Measurements from ENCODE around the gene ANO10. TPM values are rescaled to one million over a fixed set of nuclear protein-coding genes. Genes with fewer than 3 reads are reported as not detected.
"Not testable (repeated sequence)": the region's sequence is repeated elsewhere in the genome, so short reads cannot be mapped to it uniquely, and the experiment has no call there.

Gene ANO10
- total and polyA plus RNA-seq, 7 experiments from 2014 or later = 6.1 to 13.6 (median 9.3) TPM

- H3K27me3 ChIP-seq (ENCODE audit: control insufficient read depth in 2 of 2, insufficient read depth in 2 of 2, low read length in 2 of 2); H3K27ac ChIP-seq (ENCODE audit: low read depth, low read length); H3K9me3 ChIP-seq (ENCODE audit: control insufficient read depth in 2 of 3, low read length in 3 of 3); H3K36me3 ChIP-seq (ENCODE audit: control insufficient read depth in 2 of 3, insufficient read depth in 3 of 3, low read length in 3 of 3); H3K27me3 Mint-ChIP-seq; ATAC-seq; H3K4me3 Mint-ChIP-seq; H3K4me3 ChIP-seq (ENCODE audit: low read length); H3K4me1 Mint-ChIP-seq; DNase-seq; H3K9me3 Mint-ChIP-seq; H3K4me1 ChIP-seq (ENCODE audit: control insufficient read depth in 2 of 2, insufficient read depth in 2 of 2, low read length in 2 of 2); H3K27ac Mint-ChIP-seq; intact Hi-C loops (cut with micrococcal nuclease); POLR2A ChIA-PET; CTCF ChIA-PET: not testable (repeated sequence)
- H3K36me3 Mint-ChIP-seq = peaks cover under 1 to 28% (median 3%) of the 10 kb centered on the region in 5 donors
These were observed 56.0 kb downstream of the ANO10 start for GRCh38 chr3:43565661-43566341.

- Mint-ChIP-seq H3K4me1 (no peaks in the 10 kb centered on the region), H3K36me3 (peaks cover 2 to 41% (median 16%) of the 10 kb centered on the region in 5 donors), H3K27ac (no peak overlapping the region), H3K4me3 (no peak overlapping the region), H3K27me3 (no peaks in the 10 kb centered on the region), H3K9me3 (peaks cover 0 to 1% (median 0%) of the 10 kb centered on the region in 11 donors)
- Histone ChIP-seq H3K27ac (ENCODE audit: low read depth, low read length) (no peak overlapping the region), H3K9me3 (ENCODE audit: control insufficient read depth in 2 of 3, low read length in 3 of 3) (no peaks in the 10 kb centered on the region), H3K4me3 (ENCODE audit: low read length) (no peak overlapping the region), H3K4me1 (ENCODE audit: control insufficient read depth in 2 of 2, insufficient read depth in 2 of 2, low read length in 2 of 2) (no peaks in the 10 kb centered on the region), H3K36me3 (ENCODE audit: control insufficient read depth in 2 of 3, insufficient read depth in 3 of 3, low read length in 3 of 3) (no peaks in the 10 kb centered on the region), H3K27me3 (ENCODE audit: control insufficient read depth in 2 of 2, insufficient read depth in 2 of 2, low read length in 2 of 2) (no peaks in the 10 kb centered on the region)
- DNase-seq (no peak), ATAC-seq (no peak)
- intact Hi-C loops (cut with micrococcal nuclease) = no loop called here
- CTCF ChIA-PET = interaction anchor here (0.7 kb wide), 2 partner anchors 9 to 599 kb away, joined by 3 read pairs; no protein-coding TSS in a partner anchor
- POLR2A ChIA-PET = no interaction called here
These were observed 61.9 kb downstream of the ANO10 start for GRCh38 chr3:43559961-43560360.

DNA sequence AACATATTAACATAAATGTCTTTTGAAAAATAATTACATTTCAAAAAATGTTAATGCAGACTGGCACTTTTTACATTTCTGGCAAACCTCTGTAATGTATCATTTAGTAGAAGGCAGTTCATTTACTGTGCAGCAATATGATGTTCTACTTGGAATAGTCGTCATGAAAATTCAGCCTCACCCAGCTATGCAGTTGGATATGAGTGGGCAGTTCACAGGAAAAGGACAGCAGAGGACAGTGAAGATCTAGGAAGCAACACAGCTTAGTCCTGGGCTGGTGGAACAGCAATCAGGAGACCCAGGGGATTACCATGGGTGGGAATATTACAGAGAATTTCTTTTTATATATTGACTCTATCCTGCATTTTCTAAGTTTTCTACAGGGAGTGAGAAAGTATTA, 63.6 kb downstream of the ANO10 start:
- H3K36me3 Mint-ChIP-seq = peaks cover 4 to 40% (median 22%) of the 10 kb centered on the region in 5 donors
- no peaks in the 10 kb centered on the region for H3K27me3 Mint-ChIP-seq
- no peaks in the 10 kb centered on the region for H3K4me1 ChIP-seq (ENCODE audit: control insufficient read depth in 2 of 2, insufficient read depth in 2 of 2, low read length in 2 of 2)
- no peak for ATAC-seq
- intact Hi-C loops (cut with micrococcal nuclease) = no loop called here
- no peak overlapping the region for H3K27ac Mint-ChIP-seq
- CTCF ChIA-PET = no interaction called here
- H3K4me3 Mint-ChIP-seq = no peak overlapping the region
- H3K9me3 Mint-ChIP-seq = peaks cover 0 to 5% (median 0%) of the 10 kb centered on the region in 11 donors
- no peaks in the 10 kb centered on the region for H3K9me3 ChIP-seq (ENCODE audit: control insufficient read depth in 2 of 3, low read length in 3 of 3)
- H3K4me1 Mint-ChIP-seq = no peaks in the 10 kb centered on the region
- POLR2A ChIA-PET = no interaction called here
- no peak overlapping the region for H3K27ac ChIP-seq (ENCODE audit: low read depth, low read length)
- H3K4me3 ChIP-seq (ENCODE audit: low read length) = no peak overlapping the region
- no peaks in the 10 kb centered on the region for H3K36me3 ChIP-seq (ENCODE audit: control insufficient read depth in 2 of 3, insufficient read depth in 3 of 3, low read length in 3 of 3)
- DNase-seq = no peak
- no peaks in the 10 kb centered on the region for H3K27me3 ChIP-seq (ENCODE audit: control insufficient read depth in 2 of 2, insufficient read depth in 2 of 2, low read length in 2 of 2)

DNA sequence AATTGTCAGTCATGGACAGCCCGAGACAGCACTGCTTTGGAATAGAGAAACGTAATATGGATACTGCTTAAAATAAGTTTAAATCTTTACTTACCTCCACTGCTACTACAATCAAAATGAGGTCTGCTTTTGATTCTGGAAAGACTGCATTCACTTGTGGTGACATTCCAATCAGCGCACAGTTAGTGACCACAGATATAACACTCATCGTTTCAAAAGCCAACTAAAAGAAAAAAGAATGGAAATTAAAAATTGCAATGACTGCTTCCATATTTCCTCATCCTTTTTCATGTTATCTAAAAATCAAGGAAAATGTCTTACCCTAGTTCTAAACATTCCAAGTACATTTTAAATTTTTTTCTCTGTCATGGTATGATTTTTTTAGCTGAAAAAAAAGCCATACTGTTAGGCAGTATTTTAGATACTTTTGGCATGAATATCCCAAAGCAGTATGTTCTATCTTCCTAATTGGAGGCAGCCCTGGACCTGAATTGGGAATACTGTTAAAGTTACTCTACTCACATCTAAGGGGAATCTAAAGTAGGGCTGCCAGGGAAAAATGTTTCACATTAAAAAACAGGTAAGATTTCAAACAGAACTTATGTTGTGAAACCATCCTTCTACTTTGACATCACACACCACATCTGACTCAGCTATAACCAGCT, 72.1 kb downstream of the ANO10 start:
- Mint-ChIP-seq H3K4me1 (no peaks in the 10 kb centered on the region), H3K27me3 (no peaks in the 10 kb centered on the region), H3K36me3 (peaks cover 2 to 25% (median 14%) of the 10 kb centered on the region in 5 donors), H3K9me3 (peaks cover 0 to 5% (median 0%) of the 10 kb centered on the region in 11 donors), H3K27ac (no peak overlapping the region), H3K4me3 (no peak overlapping the region)
- no peak overlapping the region for H3K4me3 ChIP-seq (ENCODE audit: low read length)
- H3K36me3 ChIP-seq (ENCODE audit: control insufficient read depth in 2 of 3, insufficient read depth in 3 of 3, low read length in 3 of 3) = no peaks in the 10 kb centered on the region
- no peak for DNase-seq
- no peaks in the 10 kb centered on the region for H3K27me3 ChIP-seq (ENCODE audit: control insufficient read depth in 2 of 2, insufficient read depth in 2 of 2, low read length in 2 of 2)
- no peak for ATAC-seq
- ChIA-PET CTCF (no interaction called here), POLR2A (no interaction called here)
- intact Hi-C loops (cut with micrococcal nuclease) = no loop called here
- H3K27ac ChIP-seq (ENCODE audit: low read depth, low read length) = no peak overlapping the region
- no peaks in the 10 kb centered on the region for H3K9me3 ChIP-seq (ENCODE audit: control insufficient read depth in 2 of 3, low read length in 3 of 3)
- H3K4me1 ChIP-seq (ENCODE audit: control insufficient read depth in 2 of 2, insufficient read depth in 2 of 2, low read length in 2 of 2) = no peaks in the 10 kb centered on the region

DNA sequence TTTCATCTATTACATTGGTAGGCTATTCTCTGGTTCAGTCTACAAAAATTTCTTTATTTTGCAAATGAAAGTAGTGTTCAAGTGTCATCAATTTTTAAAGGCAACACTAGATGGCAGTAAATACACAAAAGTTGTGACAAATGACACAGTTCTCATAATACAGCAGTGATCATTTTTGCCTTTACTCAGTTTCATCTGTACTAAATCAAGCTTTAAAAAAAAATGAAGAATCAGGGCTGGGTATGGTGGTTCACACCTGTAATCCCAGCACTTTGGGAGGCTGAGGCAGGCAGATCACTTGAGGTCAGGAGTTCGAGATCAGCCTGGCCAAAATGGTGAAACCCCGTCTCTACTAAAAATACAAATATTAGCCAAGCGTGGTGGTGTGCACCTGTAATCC, 77.5 kb downstream of the ANO10 start:
- ChIA-PET CTCF (interaction anchor here (0.6 to 1.5 kb wide), 4 partner anchors 9 to 950 kb away, joined by 3 to 5 read pairs (median 3); no protein-coding TSS in a partner anchor), POLR2A (interaction anchor here (0.6 kb wide), 1 partner anchor 218 kb away, joined by 3 read pairs; no protein-coding TSS in a partner anchor)
- not testable (repeated sequence) for H3K27me3 ChIP-seq (ENCODE audit: control insufficient read depth in 2 of 2, insufficient read depth in 2 of 2, low read length in 2 of 2); H3K4me3 ChIP-seq (ENCODE audit: low read length); H3K36me3 ChIP-seq (ENCODE audit: control insufficient read depth in 2 of 3, insufficient read depth in 3 of 3, low read length in 3 of 3); H3K27ac Mint-ChIP-seq; H3K9me3 Mint-ChIP-seq; H3K4me3 Mint-ChIP-seq; H3K4me1 Mint-ChIP-seq; H3K9me3 ChIP-seq (ENCODE audit: control insufficient read depth in 2 of 3, low read length in 3 of 3); H3K4me1 ChIP-seq (ENCODE audit: control insufficient read depth in 2 of 2, insufficient read depth in 2 of 2, low read length in 2 of 2); H3K27me3 Mint-ChIP-seq; H3K27ac ChIP-seq (ENCODE audit: low read depth, low read length)
- intact Hi-C loops (cut with micrococcal nuclease) = loop anchor here (1.0 to 5.0 kb wide), 10 partner anchors 94 to 1368 kb away; partner anchors contain the start of gene ABHD5 (in 1 of the 2)
- ATAC-seq (peak; percentile 66), DNase-seq (peak in 7 of 9 donors; percentile 18 to 62 (median 50))
- peaks cover 0 to 12% (median 7%) of the 10 kb centered on the region in 5 donors for H3K36me3 Mint-ChIP-seq

GRCh38 chr3:43542328-43543043, 79.3 kb downstream of the ANO10 start:
- Histone ChIP-seq H3K27me3 (ENCODE audit: control insufficient read depth in 2 of 2, insufficient read depth in 2 of 2, low read length in 2 of 2) (no peaks in the 10 kb centered on the region), H3K4me1 (ENCODE audit: control insufficient read depth in 2 of 2, insufficient read depth in 2 of 2, low read length in 2 of 2) (no peaks in the 10 kb centered on the region), H3K27ac (ENCODE audit: low read depth, low read length) (no peak overlapping the region), H3K9me3 (ENCODE audit: control insufficient read depth in 2 of 3, low read length in 3 of 3) (no peaks in the 10 kb centered on the region), H3K4me3 (ENCODE audit: low read length) (no peak overlapping the region), H3K36me3 (ENCODE audit: control insufficient read depth in 2 of 3, insufficient read depth in 3 of 3, low read length in 3 of 3) (no peaks in the 10 kb centered on the region)
- ChIA-PET POLR2A (no interaction called here), CTCF (interaction anchor here (0.5 to 1.5 kb wide), 5 partner anchors 9 to 719 kb away, joined by 3 to 4 read pairs (median 3); no protein-coding TSS in a partner anchor)
- H3K4me3 Mint-ChIP-seq = no peak overlapping the region
- ATAC-seq = no peak
- DNase-seq = no peak
- H3K27me3 Mint-ChIP-seq = no peaks in the 10 kb centered on the region
- no peaks in the 10 kb centered on the region for H3K4me1 Mint-ChIP-seq
- intact Hi-C loops (cut with micrococcal nuclease) = loop anchor here (5.0 kb wide), 2 partner anchors 215 to 1370 kb away; no protein-coding TSS in a partner anchor
- H3K36me3 Mint-ChIP-seq = peaks cover 0 to 25% (median 11%) of the 10 kb centered on the region in 5 donors
- peaks cover 0 to 4% (median 0%) of the 10 kb centered on the region in 11 donors for H3K9me3 Mint-ChIP-seq
- H3K27ac Mint-ChIP-seq = no peak overlapping the region
